ENCODE data around the gene PCDH9.

PCDH9 gene

GRCh38 chr13:66365101-66365500, 865.0 kb downstream of the PCDH9 start:
- H3K9me2 ChIP-seq (replicated peaks; ENCODE audit: insufficient read depth, low read length): no peaks in the 10 kb centered on the region
- no peak overlapping the region for H3K4me3 ChIP-seq (ENCODE audit: insufficient read depth, low read length, poor library complexity, severe bottlenecking)
- no peaks in the 10 kb centered on the region for H3F3A ChIP-seq (ENCODE audit: insufficient read depth)
- no peak overlapping the region for H3K9ac ChIP-seq (ENCODE audit: low read length)
- H3K4me2 ChIP-seq (ENCODE audit: low read depth, low read length, poor library complexity, severe bottlenecking): no peak overlapping the region
- no peak overlapping the region for H2AFZ ChIP-seq (ENCODE audit: low read depth, low read length, severe bottlenecking)
- no peaks in the 10 kb centered on the region for H3K27me3 ChIP-seq (ENCODE audit: low read length)
- no peaks in the 10 kb centered on the region; the same call in 1 of the 2 replicates for H3K36me3 ChIP-seq (ENCODE audit: low read length)
- H3K79me2 ChIP-seq (ENCODE audit: insufficient read depth, low read length): no peaks in the 10 kb centered on the region
- TF ChIP-seq, protein P1, sequence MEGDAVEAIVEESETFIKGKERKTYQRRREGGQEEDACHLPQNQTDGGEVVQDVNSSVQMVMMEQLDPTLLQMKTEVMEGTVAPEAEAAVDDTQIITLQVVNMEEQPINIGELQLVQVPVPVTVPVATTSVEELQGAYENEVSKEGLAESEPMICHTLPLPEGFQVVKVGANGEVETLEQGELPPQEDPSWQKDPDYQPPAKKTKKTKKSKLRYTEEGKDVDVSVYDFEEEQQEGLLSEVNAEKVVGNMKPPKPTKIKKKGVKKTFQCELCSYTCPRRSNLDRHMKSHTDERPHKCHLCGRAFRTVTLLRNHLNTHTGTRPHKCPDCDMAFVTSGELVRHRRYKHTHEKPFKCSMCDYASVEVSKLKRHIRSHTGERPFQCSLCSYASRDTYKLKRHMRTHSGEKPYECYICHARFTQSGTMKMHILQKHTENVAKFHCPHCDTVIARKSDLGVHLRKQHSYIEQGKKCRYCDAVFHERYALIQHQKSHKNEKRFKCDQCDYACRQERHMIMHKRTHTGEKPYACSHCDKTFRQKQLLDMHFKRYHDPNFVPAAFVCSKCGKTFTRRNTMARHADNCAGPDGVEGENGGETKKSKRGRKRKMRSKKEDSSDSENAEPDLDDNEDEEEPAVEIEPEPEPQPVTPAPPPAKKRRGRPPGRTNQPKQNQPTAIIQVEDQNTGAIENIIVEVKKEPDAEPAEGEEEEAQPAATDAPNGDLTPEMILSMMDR (IDR thresholded peaks at IDR 0.05; ENCODE audit: insufficient read depth, low read length, poor library complexity, severe bottlenecking): no peak
- TF ChIP-seq EZH2phosphoT487 (conservative IDR thresholded peaks at IDR 0.05; ENCODE audit: low read length): no peak
- no peaks in the 10 kb centered on the region for H3K9me3 ChIP-seq (ENCODE audit: insufficient read depth, low read length)
- no peaks in the 10 kb centered on the region for H4K20me1 ChIP-seq (ENCODE audit: low read depth, low read length)
- H3K27ac ChIP-seq (ENCODE audit: low read depth, low read length): no peak overlapping the region

DNA sequence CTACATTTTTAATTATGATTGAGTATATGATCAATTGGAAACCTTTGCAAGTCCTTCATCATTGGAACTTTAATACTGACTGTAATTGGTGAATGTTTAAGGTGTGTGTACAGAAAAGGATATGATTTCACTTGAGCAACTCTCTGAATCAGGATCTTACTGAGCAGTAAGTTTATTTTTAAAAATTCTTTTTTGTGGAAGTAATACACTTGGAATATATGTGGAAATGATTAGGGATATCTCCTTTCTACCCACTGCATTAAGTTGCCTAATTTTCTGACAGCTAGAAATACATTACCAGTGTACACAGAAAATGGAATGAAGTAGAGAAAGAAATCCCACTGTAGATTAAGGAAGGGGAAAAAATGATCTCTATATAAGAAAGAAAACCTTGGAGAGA, 865.8 kb downstream of the PCDH9 start:
- Histone ChIP-seq H3K9ac (ENCODE audit: low read length) (no peak overlapping the region), H3K4me2 (ENCODE audit: low read depth, low read length, poor library complexity, severe bottlenecking) (no peak overlapping the region), H3K27ac (ENCODE audit: low read depth, low read length) (no peak overlapping the region), H3K9me3 (ENCODE audit: insufficient read depth, low read length) (no peaks in the 10 kb centered on the region), H3K4me3 (ENCODE audit: insufficient read depth, low read length, poor library complexity, severe bottlenecking) (no peak overlapping the region), H2AFZ (ENCODE audit: low read depth, low read length, severe bottlenecking) (no peak overlapping the region), H3K9me2 (replicated peaks; ENCODE audit: insufficient read depth, low read length) (no peaks in the 10 kb centered on the region), H3K36me3 (ENCODE audit: low read length) (no peaks in the 10 kb centered on the region; the same call in 1 of the 2 replicates), H3F3A (ENCODE audit: insufficient read depth) (no peaks in the 10 kb centered on the region), H3K27me3 (ENCODE audit: low read length) (no peaks in the 10 kb centered on the region), H4K20me1 (ENCODE audit: low read depth, low read length) (no peaks in the 10 kb centered on the region), H3K79me2 (ENCODE audit: insufficient read depth, low read length) (no peaks in the 10 kb centered on the region)
- TF ChIP-seq, protein P1 (IDR thresholded peaks at IDR 0.05; ENCODE audit: insufficient read depth, low read length, poor library complexity, severe bottlenecking): no peak
- no peak for TF ChIP-seq EZH2phosphoT487 (conservative IDR thresholded peaks at IDR 0.05; ENCODE audit: low read length)

- Histone ChIP-seq H4K20me1 (ENCODE audit: low read depth, low read length) (no peaks in the 10 kb centered on the region), H3K27me3 (ENCODE audit: low read length) (no peaks in the 10 kb centered on the region), H3K9me3 (ENCODE audit: insufficient read depth, low read length) (no peaks in the 10 kb centered on the region), H3K36me3 (ENCODE audit: low read length) (no peaks in the 10 kb centered on the region; the same call in 1 of the 2 replicates), H3K4me3 (ENCODE audit: insufficient read depth, low read length, poor library complexity, severe bottlenecking) (no peak overlapping the region), H3K9ac (ENCODE audit: low read length) (no peak overlapping the region), H3K4me2 (ENCODE audit: low read depth, low read length, poor library complexity, severe bottlenecking) (no peak overlapping the region), H3K79me2 (ENCODE audit: insufficient read depth, low read length) (no peaks in the 10 kb centered on the region), H2AFZ (ENCODE audit: low read depth, low read length, severe bottlenecking) (no peak overlapping the region), H3K9me2 (replicated peaks; ENCODE audit: insufficient read depth, low read length) (no peaks in the 10 kb centered on the region), H3K27ac (ENCODE audit: low read depth, low read length) (no peak overlapping the region), H3F3A (ENCODE audit: insufficient read depth) (no peaks in the 10 kb centered on the region)
- no peak for TF ChIP-seq EZH2phosphoT487 (conservative IDR thresholded peaks at IDR 0.05; ENCODE audit: low read length)
- TF ChIP-seq, protein P1 (IDR thresholded peaks at IDR 0.05; ENCODE audit: insufficient read depth, low read length, poor library complexity, severe bottlenecking): no peak
Measured at GRCh38 chr13:66362485-66362884, 867.7 kb downstream of the PCDH9 start.

All from SU-DHL-6 (cell line).